Head of caudate nucleus (tissue), 42 donors: ENCODE data around the gene ETS2.
A peak's percentile ranks its signal among the peaks of the same experiment; 100 is the strongest.

Experiments used
- DNase-seq, 42 donors: peaks; one replicate each; pipeline versions ENCODE4 v3.0.0 to v3.0.0-alpha.2; 2020 to 2021; ENCODE audit warnings: mixed read lengths in 7 of 42
- intact Hi-C: fragments of 100-400 bp; cut with DNase I; formaldehyde crosslinking; loops from one replicate; pipeline ENCODE4 v1.15.0; 2022

The ETS2 gene

DNA sequence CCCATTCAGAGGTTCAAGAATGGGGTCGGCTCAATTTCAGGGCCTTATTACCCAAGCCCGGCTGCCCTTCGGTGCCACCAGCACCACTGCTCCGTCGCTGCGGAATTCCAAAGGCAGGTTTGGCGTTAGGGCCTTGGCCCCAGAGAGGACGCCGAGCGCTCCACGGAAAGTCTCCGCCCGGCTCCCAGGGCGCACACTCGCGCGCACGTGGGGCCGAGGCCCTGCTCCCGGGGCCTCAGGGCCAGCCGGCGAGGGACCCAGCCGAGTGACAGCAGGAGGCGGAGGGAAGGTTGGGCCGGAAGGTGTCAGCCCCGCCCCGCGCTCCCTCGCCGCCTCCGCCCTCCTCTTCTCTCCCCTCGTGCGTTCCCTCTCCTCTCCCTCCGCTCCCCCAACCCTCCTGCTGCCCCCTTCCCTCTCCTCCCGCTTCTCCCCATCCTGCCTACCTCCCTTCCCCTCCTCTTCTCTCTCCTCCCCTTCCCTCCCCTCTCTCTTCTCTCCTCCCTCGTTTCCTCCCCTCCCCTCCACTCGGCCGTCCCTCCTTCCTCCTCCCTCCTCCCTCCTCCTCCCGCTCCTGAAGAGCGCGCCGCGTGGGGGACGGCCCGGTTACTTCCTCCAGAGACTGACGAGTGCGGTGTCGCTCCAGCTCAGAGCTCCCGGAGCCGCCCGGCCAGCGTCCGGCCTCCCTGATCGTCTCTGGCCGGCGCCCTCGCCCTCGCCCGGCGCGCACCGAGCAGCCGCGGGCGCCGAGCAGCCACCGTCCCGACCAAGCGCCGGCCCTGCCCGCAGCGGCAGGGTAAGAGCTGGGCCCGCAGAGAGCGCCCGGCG is at the start of gene ETS2:
TSS of gene ETS2 (plus strand) at position 602 of the 825 bp plus-strand sequence. CDS start 4,106 bp downstream, outside the sequence.
- peak; percentile 32 to 93 (median 81) for DNase-seq
- intact Hi-C loops: no loop called here

DNA sequence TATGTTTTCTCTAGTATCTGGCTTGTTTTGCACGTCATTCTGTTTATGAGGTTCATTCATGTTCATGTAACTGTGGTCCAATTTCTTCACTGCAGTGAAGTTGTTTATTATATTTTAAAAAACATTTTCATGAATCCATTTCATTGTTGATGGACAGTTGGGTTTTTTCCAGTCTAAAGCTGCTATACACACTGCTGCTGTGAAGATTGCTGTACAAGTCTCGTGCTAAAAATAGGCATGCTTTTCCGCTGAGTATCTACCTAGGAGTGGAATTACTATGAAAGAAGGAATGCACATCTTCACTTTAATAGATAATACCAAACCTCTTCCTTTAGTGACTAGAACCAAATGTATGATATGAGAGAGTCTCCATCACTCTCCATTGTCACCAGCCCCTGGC is 49.0 kb upstream of the ETS2 start:
- intact Hi-C loops: no loop called here
- no peak for DNase-seq

DNA sequence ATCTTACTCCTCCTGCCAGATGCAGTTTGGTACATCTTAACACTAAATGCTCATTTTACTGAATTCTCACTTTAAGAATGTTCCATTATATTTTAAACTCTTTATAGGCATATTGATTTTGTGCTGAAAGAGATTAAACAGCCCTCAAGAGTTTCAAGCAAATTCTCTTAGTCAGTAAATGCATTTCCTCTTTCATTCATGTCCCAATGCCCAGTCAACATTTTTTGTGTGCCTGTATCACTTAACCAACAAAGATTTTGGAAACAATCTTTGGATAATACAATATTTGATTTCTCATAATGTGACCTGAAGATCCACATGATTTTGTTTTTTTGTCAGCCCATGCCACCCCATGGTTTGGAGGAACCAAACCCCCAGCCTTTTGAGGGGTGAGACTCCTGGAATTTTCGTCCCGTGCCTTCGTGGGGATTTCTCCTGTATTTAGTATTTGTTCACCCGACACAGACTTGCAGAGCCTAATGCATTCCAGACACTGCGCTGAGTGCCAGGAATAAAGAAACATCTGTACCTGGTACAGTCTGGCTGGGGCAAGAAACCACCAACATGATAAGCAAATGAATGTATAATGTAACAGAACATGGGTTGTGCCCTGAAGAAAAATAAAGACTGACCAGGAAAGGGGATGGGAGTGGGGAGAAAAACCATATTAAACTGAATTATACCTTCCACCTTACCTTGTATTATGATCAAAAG is 47.1 kb upstream of the ETS2 start:
- no peak for DNase-seq
- intact Hi-C loops: no loop called here

DNA sequence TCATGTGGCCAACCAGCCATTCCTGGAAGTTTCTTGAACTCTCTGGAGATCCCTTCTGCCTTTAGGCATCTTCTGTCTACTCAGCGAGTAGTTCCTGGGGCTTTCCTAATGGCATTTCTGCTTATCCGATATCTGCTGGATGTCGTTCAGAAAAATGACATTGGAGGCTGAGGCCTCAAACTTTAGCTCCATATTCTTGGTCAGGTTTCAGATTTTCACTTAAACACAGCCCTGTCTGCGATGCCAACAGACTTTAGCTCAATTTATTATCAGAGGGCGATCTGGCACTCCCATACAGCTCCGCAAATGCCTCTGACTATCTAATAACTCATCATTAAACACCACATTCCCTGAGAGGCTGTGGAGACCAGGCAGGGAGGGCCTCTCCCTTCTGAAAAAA is 46.3 kb upstream of the ETS2 start:
- intact Hi-C loops: no loop called here
- no peak for DNase-seq

DNA sequence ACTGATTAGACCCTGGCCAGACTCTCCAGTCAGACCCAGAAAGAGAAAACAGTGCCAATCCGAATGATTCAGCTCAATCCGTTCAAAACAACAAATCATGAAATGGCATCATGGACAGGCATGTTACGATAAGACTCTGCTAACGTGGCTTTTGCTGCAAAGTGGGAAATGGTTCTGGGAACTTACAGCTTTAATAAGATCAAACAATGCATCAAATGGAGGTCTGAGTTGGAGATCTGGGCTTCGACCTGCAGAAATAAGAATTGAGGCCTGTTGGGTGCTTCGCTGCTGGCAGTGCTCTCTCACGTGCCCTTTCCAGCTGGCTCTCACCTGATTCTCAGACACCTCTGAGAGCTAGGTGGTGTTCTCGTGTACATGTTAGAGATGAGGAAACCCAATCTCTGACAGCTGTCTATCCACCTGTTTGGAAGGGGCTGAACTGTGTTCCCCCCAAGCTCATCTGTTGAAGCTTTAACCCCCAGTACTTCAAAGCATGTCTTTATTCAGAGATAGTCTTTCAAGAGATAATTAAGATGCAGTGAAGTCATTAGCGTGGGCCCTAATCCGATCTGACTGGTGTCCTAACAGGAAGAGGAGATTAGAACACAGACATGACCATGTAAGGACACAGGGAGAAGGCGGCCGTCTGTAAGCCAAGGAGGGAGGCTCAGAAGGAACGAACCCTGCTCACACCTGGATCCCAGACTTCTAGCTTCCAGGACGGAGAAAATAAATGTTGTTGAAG is 45.5 kb upstream of the ETS2 start:
- intact Hi-C loops: no loop called here
- DNase-seq: no peak

DNA sequence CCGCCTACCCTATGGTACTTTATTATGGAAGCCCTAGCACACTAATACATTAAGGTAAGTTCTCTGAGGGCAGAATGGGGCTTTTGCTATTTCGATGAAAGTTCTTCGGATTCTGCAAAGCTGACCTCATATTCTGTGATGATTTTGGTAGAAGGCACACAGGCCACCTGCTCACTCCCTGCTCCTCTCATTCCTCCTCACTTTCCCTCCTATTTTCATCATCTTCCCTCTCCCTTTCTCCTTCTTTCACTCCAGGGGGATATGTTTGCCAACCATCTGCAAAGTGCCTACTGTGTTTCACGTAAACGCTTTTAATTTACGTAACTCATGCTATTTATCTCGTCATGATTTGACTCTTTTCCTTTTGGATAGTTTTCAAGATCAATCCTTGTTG is 45.0 kb upstream of the ETS2 start:
- intact Hi-C loops: no loop called here
- no peak for DNase-seq

DNA sequence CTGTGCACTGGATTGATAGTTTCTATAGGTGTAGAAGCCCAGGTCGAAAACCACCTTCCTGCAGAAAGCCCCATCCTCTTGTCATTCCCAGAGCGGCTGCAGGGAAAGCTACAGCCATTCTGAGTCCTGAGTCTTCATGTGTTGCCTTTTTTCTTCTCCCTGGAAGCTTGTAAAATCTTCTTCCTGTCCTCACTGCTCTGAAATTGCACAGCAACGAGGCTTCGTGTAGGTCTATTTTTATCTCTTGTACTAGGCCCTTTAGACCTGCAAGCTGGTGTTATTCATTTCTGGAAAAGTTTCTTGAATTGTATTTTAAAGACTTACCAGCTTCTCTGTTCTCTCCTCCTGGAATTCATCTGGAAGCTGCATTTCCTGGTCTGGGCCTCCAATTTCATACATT is 44.2 kb upstream of the ETS2 start:
- intact Hi-C loops: no loop called here
- peak in 3 of 42 donors; percentile 8 to 14 (median 10) for DNase-seq

DNA sequence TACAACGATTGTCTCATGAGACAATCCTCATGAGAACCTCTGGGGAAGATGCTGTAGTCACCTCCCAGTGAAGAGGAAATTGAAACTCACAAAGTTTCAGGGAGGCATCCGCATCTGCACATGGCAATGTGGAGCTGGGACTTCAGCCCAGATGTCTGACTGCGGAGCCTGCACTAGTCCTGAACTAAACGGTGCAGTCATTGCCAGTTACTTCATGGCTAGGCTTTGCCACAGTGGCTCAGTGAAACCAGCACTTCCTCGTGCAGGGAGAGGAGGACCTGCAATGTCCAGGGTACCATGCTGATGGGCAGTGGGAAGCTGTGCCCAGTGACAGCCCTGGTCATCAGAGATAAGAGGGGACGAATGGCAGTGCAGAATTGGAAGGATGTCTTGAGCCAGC is 40.7 kb upstream of the ETS2 start:
- intact Hi-C loops: no loop called here
- DNase-seq: no peak

DNA sequence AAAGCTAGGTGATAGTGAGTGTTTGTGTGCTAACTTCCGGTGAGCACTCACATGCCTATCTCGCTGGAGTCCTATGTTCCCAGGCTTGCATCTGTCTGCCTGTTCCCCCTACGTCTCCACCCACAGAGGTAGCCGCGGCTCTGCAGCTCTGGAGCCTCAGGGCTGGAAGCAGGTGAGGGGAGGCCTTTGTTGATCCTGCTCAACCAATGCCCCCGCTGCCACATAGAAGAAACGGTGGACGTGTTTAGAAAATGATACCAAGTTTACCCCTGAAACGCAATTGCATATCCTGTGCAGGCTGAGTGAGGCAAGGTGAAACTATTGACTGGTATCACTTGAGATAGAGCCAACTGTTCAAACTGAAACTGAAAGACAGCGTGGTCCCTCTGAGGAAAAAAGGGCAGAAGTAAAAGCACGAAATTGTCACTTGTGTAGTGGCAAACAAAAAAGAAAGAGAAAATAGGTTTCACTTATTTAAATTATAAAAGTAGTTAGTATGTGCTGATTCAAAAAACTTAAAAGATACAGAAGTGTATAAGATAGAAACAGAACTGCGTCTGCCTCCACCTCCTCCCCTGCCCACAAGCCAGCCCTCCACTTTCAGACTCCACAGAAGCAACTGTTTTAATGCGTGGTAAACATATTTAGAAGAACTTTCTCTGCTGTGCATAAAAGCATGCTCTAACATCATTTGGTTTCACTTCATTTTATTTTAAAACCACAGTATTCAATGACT is 38.6 kb upstream of the ETS2 start:
- intact Hi-C loops: no loop called here
- no peak for DNase-seq

DNA sequence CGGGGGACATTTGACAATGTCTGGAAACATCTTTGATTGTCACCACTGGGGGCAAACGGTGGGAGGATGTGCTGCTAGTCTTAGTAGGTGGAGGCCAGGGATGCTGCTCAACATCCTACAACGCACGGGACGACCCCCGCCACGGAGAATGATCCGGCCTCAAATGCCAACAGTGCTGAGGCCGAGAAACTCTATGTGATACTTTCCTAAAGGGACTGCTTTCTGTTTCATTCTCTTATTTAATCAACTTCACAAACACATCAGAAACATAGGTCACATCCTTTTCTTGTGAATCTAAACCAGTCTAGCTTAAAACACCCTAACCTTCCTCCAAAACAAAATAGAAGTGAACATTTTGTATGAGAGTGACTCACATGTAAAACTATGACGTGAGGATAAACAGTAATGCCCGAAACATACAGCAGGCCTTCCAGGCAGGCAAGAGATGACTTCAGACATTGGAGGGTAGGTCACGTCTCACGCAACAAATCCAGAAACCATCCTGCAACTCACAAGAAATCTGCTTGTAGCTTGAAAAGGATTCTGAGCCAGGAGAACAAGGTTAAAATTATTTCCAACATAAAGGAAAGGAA is 37.2 kb upstream of the ETS2 start:
- intact Hi-C loops: no loop called here
- no peak for DNase-seq

DNA sequence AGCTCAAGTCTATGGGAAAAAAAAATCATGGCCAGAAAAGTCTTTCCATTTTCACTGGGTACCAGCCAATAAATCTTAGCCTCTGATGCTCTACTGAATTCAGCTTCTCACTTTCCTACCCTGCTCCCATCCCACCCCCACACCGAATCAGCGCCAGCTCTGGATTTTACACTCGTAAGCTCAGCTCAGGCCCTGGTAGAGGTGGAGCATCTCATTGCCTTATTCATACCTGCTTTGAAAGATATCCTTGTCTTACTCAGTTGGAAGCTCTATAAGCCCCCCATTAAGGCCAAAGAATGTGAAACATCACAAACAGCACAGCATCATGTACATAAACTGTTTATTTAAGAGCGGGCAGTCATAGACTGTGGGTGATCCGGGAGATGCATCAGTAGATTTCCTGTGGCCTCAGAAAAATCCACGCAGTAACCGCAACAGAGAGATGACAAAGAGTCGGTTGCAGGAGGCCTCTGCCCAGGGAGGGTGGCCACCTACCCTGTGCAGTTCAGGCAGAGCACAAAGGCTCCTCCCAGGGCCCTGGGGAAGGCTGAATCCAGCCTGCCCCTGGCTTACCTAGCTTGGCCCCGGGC is 36.4 kb upstream of the ETS2 start:
- intact Hi-C loops: no loop called here
- DNase-seq: peak in 6 of 42 donors; percentile 5 to 49 (median 19)

DNA sequence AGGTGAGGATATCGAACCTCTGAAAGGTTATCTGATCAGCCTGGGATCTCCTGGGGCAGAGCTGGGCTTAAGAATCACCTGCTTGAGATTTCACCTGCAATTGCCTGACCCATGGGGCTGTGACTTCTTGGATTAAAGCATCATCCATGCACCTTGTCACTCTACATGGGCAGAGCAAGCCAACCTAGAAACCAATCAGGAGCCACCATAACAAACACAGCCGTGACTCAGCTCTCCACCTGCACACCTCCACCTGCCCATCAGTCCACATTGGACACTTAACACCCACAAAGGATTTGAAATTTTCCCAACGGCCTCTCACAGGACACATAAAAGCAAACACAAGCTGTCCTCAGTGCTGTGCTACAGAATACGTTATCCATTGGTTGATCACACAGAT is 35.1 kb upstream of the ETS2 start:
- intact Hi-C loops: no loop called here
- no peak for DNase-seq

DNA sequence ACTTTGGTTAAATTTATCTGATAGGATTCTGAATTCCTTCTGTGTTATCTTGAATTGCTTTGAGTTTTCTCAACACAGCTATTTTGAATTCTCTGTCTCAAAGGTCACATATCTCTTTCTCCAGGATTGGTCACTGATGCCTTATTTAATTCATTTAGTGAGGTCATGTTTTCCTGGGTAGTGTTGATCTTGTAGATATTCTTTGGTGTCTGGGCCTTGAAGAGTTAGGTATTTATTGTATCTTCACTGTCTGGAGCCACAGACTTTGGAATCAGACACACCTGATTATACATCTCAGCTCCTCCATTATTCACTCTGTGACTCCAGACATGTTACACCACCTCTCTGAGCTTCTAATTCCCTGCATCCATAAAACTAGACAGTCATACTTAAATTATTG is 34.2 kb upstream of the ETS2 start:
- no peak for DNase-seq
- intact Hi-C loops: no loop called here

DNA sequence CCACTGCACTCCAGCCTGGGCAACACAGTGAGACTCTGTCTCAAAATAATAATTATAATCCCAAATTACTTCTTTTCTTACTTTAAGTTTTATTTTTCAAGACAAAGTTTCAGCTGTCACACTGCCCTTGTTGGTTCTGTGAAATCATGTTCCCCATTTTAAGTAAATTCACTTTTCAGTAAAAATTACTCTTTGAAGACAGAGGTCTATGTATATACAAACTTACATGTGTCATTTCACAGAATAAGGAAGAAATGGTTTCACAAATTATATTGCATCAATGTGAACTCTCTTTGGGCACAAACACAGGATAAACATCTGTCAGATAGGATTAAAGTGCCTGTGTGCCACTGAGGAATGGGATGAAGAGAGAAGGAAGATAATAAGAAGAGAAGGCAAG is 33.1 kb upstream of the ETS2 start:
- DNase-seq: no peak
- intact Hi-C loops: no loop called here

DNA sequence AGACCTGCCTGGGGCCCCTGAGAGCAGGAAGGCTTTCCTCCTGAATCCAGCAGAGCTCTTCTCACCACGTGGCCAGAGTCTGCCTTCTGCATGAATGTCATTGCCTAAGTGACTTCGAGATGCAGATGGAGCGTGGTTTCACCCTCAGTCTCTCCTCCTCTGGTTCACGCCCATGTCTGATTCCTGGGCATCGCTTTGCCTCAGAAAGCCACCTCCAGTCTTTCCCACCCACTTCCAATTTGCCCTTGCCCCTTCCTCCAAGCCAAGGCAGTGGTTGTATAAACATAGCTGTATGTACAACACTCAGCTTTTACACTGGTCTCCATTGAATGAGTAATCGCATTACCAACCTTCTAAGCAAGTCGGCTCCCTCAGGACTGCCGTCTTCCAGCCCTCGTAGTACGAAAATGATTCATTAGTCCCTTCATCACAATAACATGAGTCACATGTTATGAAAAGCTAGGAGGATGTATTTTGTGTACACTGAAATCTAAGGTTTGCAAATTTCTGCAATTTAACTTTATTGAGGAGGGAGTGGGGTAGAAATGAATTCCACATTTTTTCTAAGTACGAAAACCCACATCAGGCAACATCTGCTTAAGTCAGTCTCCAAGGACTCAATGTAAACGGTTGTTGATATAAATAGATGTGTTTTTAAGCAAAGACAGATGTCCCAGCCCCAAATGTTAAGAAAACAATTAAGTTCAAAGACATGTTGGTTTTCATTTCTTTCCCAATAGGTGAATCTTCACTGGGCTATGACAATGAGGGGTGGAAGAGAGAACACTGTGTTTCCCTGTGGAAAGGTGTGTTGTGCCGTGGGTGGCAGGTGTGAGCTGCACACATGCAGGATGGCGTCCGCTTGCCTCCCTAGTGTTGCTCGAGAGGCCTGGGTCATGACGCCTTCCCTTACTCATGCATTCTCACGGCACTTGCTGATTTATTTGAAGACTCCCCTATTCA is 32.3 kb upstream of the ETS2 start:
- intact Hi-C loops: no loop called here
- DNase-seq: no peak

DNA sequence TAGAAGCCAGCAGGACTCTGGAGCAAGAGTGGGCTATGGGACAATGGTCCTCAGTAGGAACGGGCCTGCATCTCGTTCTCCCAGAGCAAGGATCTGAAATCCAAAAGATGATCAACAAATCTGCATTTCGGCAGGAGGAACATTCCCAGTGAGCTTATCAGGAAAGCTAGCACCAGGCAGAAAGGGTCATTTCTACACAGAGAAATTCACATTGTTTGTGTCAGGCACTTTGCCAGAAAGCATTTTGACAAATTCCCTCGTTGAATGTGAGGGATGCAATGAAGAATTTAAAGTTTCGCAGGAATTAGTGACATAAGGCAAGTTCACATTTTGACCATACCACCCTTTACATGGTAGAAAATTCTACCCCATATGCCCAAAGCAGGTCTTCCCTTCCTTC is 31.6 kb upstream of the ETS2 start:
- DNase-seq: no peak
- intact Hi-C loops: no loop called here

DNA sequence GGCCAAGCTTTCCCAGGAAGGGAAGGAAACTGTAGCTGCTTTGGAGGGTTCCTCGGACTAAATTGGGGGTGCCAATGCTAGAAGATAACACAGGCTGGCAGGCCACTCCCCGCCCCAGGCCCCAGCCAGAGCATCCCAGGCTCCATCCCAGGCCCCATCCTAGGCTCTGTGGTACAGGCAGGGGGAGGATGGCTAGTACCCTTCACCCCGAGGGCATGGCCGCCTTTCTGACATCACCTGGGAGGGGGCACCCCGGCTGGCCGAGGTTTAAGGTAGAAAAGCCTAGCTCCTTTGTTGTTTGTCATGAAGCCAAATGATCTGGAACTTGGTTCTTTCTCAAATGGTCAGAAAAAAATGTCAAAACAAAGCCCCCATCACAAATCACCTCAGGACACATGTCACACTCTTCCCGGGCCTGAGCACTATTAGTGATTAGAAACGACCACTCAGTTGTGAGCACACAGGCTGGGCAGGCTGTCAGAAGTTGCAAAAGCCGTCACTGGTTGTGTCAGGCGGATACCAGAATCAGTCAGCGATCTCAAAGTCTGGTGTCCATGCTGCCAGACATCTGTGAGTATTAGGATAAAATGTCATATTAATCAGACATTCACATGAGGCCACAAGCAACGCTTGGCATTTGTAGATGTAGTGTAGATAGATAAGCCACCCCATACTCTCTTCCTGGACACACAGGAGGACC is 31.0 kb upstream of the ETS2 start:
- DNase-seq: no peak
- intact Hi-C loops: no loop called here
